ENCODE measurements around the gene SAMD4A. TPM values are rescaled to one million over a fixed set of nuclear protein-coding genes. Genes with fewer than 3 reads are reported as not detected.

Gene SAMD4A
- total RNA-seq, 1 experiment from 2014 or later = 9.6 TPM

- Mint-ChIP-seq H3K27me3 (ENCODE audit: low read depth) (no peaks in the 10 kb centered on the region), H3K4me1 (no peaks in the 10 kb centered on the region), H3K4me3 (no peak overlapping the region), H3K9me3 (peaks cover 0 to 3% of the 10 kb centered on the region in 2 experiments; a peak in 1 of 5 replicates), H3K27ac (no peak overlapping the region), H3K36me3 (ENCODE audit: insufficient read depth in 1 of 3, low read depth in 3 of 3) (no peaks in the 10 kb centered on the region; a peak in 2 of 7 replicates)
- Histone ChIP-seq H4K91ac (ENCODE audit: insufficient read length, low read depth, low read length) (no peak overlapping the region), H3K27me3 (ENCODE audit: insufficient read depth, low read length) (no peaks in the 10 kb centered on the region), H3K9ac (ENCODE audit: extremely low read depth, insufficient read length, low read length) (no peak overlapping the region), H2BK120ac (ENCODE audit: low read depth, low read length, poor library complexity, severe bottlenecking) (no peak overlapping the region), H3K27ac (ENCODE audit: insufficient read length, low read depth, low read length) (no peak overlapping the region), H2AK5ac (ENCODE audit: insufficient read length, low read length) (no peak overlapping the region), H2BK5ac (ENCODE audit: insufficient read length, low read length) (no peak overlapping the region), H2BK15ac (ENCODE audit: low read depth, low read length) (no peak overlapping the region), H3K18ac (ENCODE audit: insufficient read length, low read depth, low read length) (no peak overlapping the region), H3K79me2 (ENCODE audit: insufficient read depth, low read length) (0 out of 2 replicates have a peak, but pooled peaks cover 2% of the 10 kb centered on the region), H3K23me2 (ENCODE audit: insufficient read length, low read depth, low read length, poor library complexity, severe bottlenecking) (no peaks in the 10 kb centered on the region), H2AFZ (ENCODE audit: low read length) (no peak overlapping the region), H3K79me1 (ENCODE audit: insufficient read depth, low read depth, low read length, poor library complexity, severe bottlenecking) (no peaks in the 10 kb centered on the region), H3K4ac (ENCODE audit: low read depth, low read length) (no peak overlapping the region), H4K20me1 (ENCODE audit: control insufficient read depth, insufficient read depth, insufficient read length) (no peaks in the 10 kb centered on the region), H3K23ac (ENCODE audit: insufficient read length, low read depth, low read length) (no peak overlapping the region), H3K14ac (ENCODE audit: insufficient read depth, low read length) (no peak overlapping the region), H3K56ac (ENCODE audit: insufficient read length, low read depth, low read length) (no peak overlapping the region), H4K5ac (ENCODE audit: insufficient read length, low read depth, low read length) (no peak overlapping the region), H4K8ac (replicated peaks; ENCODE audit: insufficient read length, low read depth, low read length) (no peak overlapping the region), H3K4me2 (ENCODE audit: insufficient read depth, insufficient read length, low read length) (no peak overlapping the region), H3K4me1 (ENCODE audit: insufficient read depth, low read length) (no peaks in the 10 kb centered on the region), H3T11ph (ENCODE audit: low read length) (no peak overlapping the region), H2BK20ac (ENCODE audit: low read depth, low read length, poor library complexity, severe bottlenecking) (no peak overlapping the region), H2BK12ac (ENCODE audit: insufficient read length, low read depth, low read length) (no peak overlapping the region), H3K9me3 (ENCODE audit: control insufficient read depth, low read depth, low read length) (no peaks in the 10 kb centered on the region)
- no CpG with 5 or more reads among the region's 3 CpGs for WGBS (ENCODE audit: extremely low coverage, insufficient read length, low lambda C conversion rate)
- DNase-seq = no peak
- TF ChIP-seq CTCF (conservative IDR thresholded peaks at IDR 0.05) = no peak
Observed at GRCh38 chr14:54617467-54617866, 50.5 kb downstream of the SAMD4A start.
